Tibial artery (tissue), 4 donors: ENCODE data around the gene DNAJB5.

ENCODE experiments used
- DNase-seq, 2 donors: peaks; one replicate each; pipeline ENCODE4 v3.0.0-alpha.2; 2019
- H3K27ac ChIP-seq, 2 donors: fragments of 200-600 bp; sonication (generic) in 1 of 2; 1 replicate in 1 of 2; 2 replicates in 1 of 2; pipeline ENCODE4 v1.5.1; 2018 to 2019; ENCODE audit warnings: mild to moderate bottlenecking in 1 of 2
- H3K27me3 ChIP-seq, 2 donors: fragments of 200-600 bp; sonication (generic) in 1 of 2; one replicate each; pipeline versions ENCODE4 v1.5.1 to v1.6.0; 2016 to 2019
- H3K36me3 ChIP-seq, 3 donors: fragments of 200-600 bp; sonication (generic) in 2 of 3; one replicate each; pipeline ENCODE4 v1.5.1; 2016 to 2019; ENCODE audit warnings: mild to moderate bottlenecking in 2 of 3
- H3K4me1 ChIP-seq, 4 donors: fragments of 200-600 bp; sonication (generic) in 2 of 4; 1 replicate in 3 of 4; 2 replicates in 1 of 4; pipeline ENCODE4 v1.5.1; 2016 to 2019
- H3K4me3 ChIP-seq, 2 donors: fragments of 200-600 bp; sonication (generic) in 1 of 2; 1 replicate in 1 of 2; 2 replicates in 1 of 2; pipeline ENCODE4 v1.5.1; 2018 to 2019; ENCODE audit warnings: mild to moderate bottlenecking in 2 of 2
- H3K9me3 ChIP-seq, 3 donors: fragments of 200-600 bp; sonication (generic) in 1 of 3; one replicate each; pipeline ENCODE4 v1.5.1; 2016 to 2019
- intact Hi-C: fragments of 100-400 bp; cut with DNase I; formaldehyde crosslinking; loops from one replicate; pipeline ENCODE4 v1.15.0; 2023; ENCODE audit warnings: low total_unique reads
- TF ChIP-seq, protein P1 (sequence below), 2 experiments: fragments of 200-600 bp in 1 of 2; fragments of 450-650 bp in 1 of 2; IDR thresholded peaks; one replicate each; pipeline ENCODE4 v1.5.1; 2017 to 2019; ENCODE audit warnings: antibody characterized with exemption in 2 of 2, mild to moderate bottlenecking in 1 of 2, moderate library complexity in 1 of 2

Gene DNAJB5

GRCh38 chr9:34976992-34977391 lies 12.6 kb upstream of the DNAJB5 start:
- TF ChIP-seq, protein P1, sequence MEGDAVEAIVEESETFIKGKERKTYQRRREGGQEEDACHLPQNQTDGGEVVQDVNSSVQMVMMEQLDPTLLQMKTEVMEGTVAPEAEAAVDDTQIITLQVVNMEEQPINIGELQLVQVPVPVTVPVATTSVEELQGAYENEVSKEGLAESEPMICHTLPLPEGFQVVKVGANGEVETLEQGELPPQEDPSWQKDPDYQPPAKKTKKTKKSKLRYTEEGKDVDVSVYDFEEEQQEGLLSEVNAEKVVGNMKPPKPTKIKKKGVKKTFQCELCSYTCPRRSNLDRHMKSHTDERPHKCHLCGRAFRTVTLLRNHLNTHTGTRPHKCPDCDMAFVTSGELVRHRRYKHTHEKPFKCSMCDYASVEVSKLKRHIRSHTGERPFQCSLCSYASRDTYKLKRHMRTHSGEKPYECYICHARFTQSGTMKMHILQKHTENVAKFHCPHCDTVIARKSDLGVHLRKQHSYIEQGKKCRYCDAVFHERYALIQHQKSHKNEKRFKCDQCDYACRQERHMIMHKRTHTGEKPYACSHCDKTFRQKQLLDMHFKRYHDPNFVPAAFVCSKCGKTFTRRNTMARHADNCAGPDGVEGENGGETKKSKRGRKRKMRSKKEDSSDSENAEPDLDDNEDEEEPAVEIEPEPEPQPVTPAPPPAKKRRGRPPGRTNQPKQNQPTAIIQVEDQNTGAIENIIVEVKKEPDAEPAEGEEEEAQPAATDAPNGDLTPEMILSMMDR (IDR thresholded peaks at IDR 0.05): no peak
- no peak for DNase-seq
- no peak overlapping the region for H3K27ac ChIP-seq
- intact Hi-C loops: loop anchor here (5.0 kb wide), 1 partner anchor 65 kb away; no protein-coding TSS in a partner anchor
- no peaks in the 10 kb centered on the region for H3K27me3 ChIP-seq
- no peaks in the 10 kb centered on the region for H3K9me3 ChIP-seq
- H3K36me3 ChIP-seq: no peaks in the 10 kb centered on the region
- no peak overlapping the region for H3K4me3 ChIP-seq
- H3K4me1 ChIP-seq: peaks cover 0 to 11% (median 2%) of the 10 kb centered on the region in 4 donors

- H3K27me3 ChIP-seq: no peaks in the 10 kb centered on the region
- TF ChIP-seq, protein P1 (IDR thresholded peaks at IDR 0.05): no peak
- no peaks in the 10 kb centered on the region for H3K9me3 ChIP-seq
- H3K4me1 ChIP-seq: peaks cover 0 to 18% (median 5%) of the 10 kb centered on the region in 4 donors
- H3K27ac ChIP-seq: no peak overlapping the region
- intact Hi-C loops: no loop called here
- no peaks in the 10 kb centered on the region for H3K36me3 ChIP-seq
- DNase-seq: peak in 1 of 2 donors; percentile 51
- H3K4me3 ChIP-seq: no peak overlapping the region
These were observed 9.3 kb upstream of the DNAJB5 start for GRCh38 chr9:34980181-34980761.

DNA sequence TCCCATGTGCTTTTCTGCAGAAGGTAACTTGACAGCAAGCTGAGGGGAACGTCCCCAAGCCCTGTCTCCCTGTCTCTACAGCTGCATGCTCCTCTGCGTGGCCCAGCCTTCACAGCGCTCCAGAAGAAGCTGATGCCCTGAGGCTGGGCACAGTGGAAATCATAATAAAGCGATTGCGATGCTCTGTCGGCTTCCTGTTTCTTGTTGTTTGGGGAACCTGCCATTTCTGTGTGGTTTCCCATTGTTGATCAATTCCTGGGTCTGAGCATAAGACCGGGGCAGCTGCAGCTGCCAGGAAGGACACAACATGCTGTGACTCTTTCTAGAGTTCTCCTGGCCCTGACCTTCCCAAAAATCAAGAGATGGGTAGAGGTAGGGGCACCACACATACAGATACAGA lies 7.2 kb upstream of the DNAJB5 start:
- H3K4me1 ChIP-seq: peaks cover 0 to 18% (median 5%) of the 10 kb centered on the region in 4 donors
- H3K27me3 ChIP-seq: no peaks in the 10 kb centered on the region
- H3K4me3 ChIP-seq: no peak overlapping the region
- H3K27ac ChIP-seq: peak overlapping the region in 1 of 2 donors; percentile 22
- TF ChIP-seq, protein P1 (IDR thresholded peaks at IDR 0.05): no peak
- H3K9me3 ChIP-seq: no peaks in the 10 kb centered on the region
- peak in 1 of 2 donors; percentile 37 for DNase-seq
- intact Hi-C loops: no loop called here
- H3K36me3 ChIP-seq: no peaks in the 10 kb centered on the region

DNA sequence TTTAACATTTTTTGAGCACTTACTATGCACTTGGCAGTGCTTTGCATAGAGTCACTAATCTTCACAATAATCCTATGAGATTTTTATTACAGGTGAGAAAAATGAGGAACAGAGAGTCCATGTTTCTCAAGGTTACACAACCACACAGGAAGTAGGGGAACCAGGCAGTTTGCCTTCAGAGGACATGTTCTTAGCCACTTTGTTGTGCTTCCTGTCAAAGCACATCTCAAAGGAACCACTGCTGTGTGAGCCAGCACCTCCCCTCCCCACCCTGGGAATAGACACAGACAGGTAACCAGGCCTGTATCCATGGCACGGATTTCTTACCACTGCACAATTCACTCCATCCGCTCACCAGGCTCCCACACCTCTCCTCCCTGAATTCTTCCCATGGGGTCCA lies 6.3 kb upstream of the DNAJB5 start:
- Histone ChIP-seq H3K27me3 (no peaks in the 10 kb centered on the region), H3K27ac (no peak overlapping the region), H3K9me3 (no peaks in the 10 kb centered on the region), H3K4me3 (no peak overlapping the region), H3K4me1 (peaks cover 0 to 20% (median 5%) of the 10 kb centered on the region in 4 donors), H3K36me3 (no peaks in the 10 kb centered on the region)
- TF ChIP-seq, protein P1 (IDR thresholded peaks at IDR 0.05): no peak
- DNase-seq: peak in 1 of 2 donors; percentile 40
- intact Hi-C loops: no loop called here

GRCh38 chr9:34984049-34984448 lies 5.5 kb upstream of the DNAJB5 start:
- H3K4me1 ChIP-seq: peaks cover 0 to 28% (median 12%) of the 10 kb centered on the region in 4 donors
- intact Hi-C loops: no loop called here
- H3K36me3 ChIP-seq: no peaks in the 10 kb centered on the region
- DNase-seq: peak in 1 of 2 donors; percentile 39
- H3K27ac ChIP-seq: no peak overlapping the region
- H3K9me3 ChIP-seq: no peaks in the 10 kb centered on the region
- no peak overlapping the region for H3K4me3 ChIP-seq
- no peaks in the 10 kb centered on the region for H3K27me3 ChIP-seq
- TF ChIP-seq, protein P1 (IDR thresholded peaks at IDR 0.05): no peak
